Smooth muscle cell (in vitro differentiated cells): Measurements from ENCODE around the gene CEP97. TPM values are rescaled to one million over a fixed set of nuclear protein-coding genes. Genes with fewer than 3 reads are reported as not detected.

ENCODE experiments used
- DNase-seq: peaks from one replicate; lab custom pipeline; 2025; ENCODE audit not compliant: unreplicated experiment; lab: John Stamatoyannopoulos, UW
- H2AFZ ChIP-seq: fragments of 200-600 bp; sonication (generic); 2 replicates; pipeline ENCODE4 v1.6.0; 2016; ENCODE audit warnings: antibody characterized with exemption, low read depth, mild to moderate bottlenecking
- H3F3A ChIP-seq: fragments of 200-600 bp; sonication (generic); 2 replicates; pipeline ENCODE4 v1.6.0; 2017; ENCODE audit warnings: antibody characterized with exemption, low read depth
- H3K27ac ChIP-seq: fragments of 200-600 bp; sonication (generic); 2 replicates; pipeline ENCODE4 v1.5.1; 2016; ENCODE audit warnings: low read depth, mild to moderate bottlenecking
- H3K27me3 ChIP-seq: fragments of 200-600 bp; sonication (generic); 2 replicates; pipeline ENCODE4 v1.6.1; 2016; ENCODE audit warnings: low read depth, mild to moderate bottlenecking
- H3K36me3 ChIP-seq: fragments of 200-600 bp; sonication (generic); 2 replicates; pipeline ENCODE4 v1.5.1; 2016; ENCODE audit warnings: low read depth
- H3K4me1 ChIP-seq: fragments of 200-600 bp; sonication (generic); 2 replicates; pipeline ENCODE4 v1.5.1; 2016; ENCODE audit warnings: low read depth
- H3K4me2 ChIP-seq: fragments of 200-600 bp; sonication (generic); 2 replicates; pipeline ENCODE4 v1.6.0; 2016; ENCODE audit warnings: mild to moderate bottlenecking
- H3K4me3 ChIP-seq: fragments of 200-600 bp; sonication (generic); 2 replicates; pipeline ENCODE4 v1.5.1; 2016; ENCODE audit warnings: mild to moderate bottlenecking
- H3K79me2 ChIP-seq: fragments of 200-600 bp; sonication (generic); 2 replicates; pipeline ENCODE4 v1.6.0; 2016; ENCODE audit warnings: low read depth, mild to moderate bottlenecking
- H3K9ac ChIP-seq: fragments of 200-600 bp; sonication (generic); 2 replicates; pipeline ENCODE4 v1.6.0; 2016; ENCODE audit warnings: low read depth
- H3K9me3 ChIP-seq: fragments of 200-600 bp; sonication (generic); replicated peaks from 2 replicates; pipeline ENCODE4 v1.5.1; 2016; ENCODE audit warnings: low read depth
- H4K20me1 ChIP-seq: fragments of 200-600 bp; sonication (generic); 2 replicates; pipeline ENCODE4 v1.6.0; 2016; ENCODE audit warnings: low read depth
- WGBS: methylation state at CpG from one replicate; pipeline ENCODE4 v1.1.7; 2016; ENCODE audit warnings: low lambda C conversion rate; 5-methylcytosine and 5-hydroxymethylcytosine counted together
- polyA plus RNA-seq: library from polyadenylated mRNA; unstranded; fragments of >200 nt; fragmentation: Nextera tagmentation; extraction: Ambion mirVana; gene quantifications from 2 replicates; pipeline ENCODE4 v1.2.1, GENCODE V29; 2016
- total RNA-seq: library from RNA; depleted of rRNA; stranded (reverse); fragments of >200 nt; gene quantifications from 2 replicates; pipeline ENCODE4 v1.2.3, GENCODE V29; 2014
- TF ChIP-seq, protein P1 (sequence below): fragments of 200-600 bp; sonication (generic); IDR thresholded peaks from 2 replicates; pipeline ENCODE4 v1.5.1; 2017; ENCODE audit warnings: borderline replicate concordance, mild to moderate bottlenecking, antibody characterized with exemption; ENCODE audit not compliant: insufficient read depth, poor library complexity, severe bottlenecking

CEP97 gene
- total and polyA plus RNA-seq, 2 experiments from 2014 or later: 4.3 to 20.8 TPM

DNA sequence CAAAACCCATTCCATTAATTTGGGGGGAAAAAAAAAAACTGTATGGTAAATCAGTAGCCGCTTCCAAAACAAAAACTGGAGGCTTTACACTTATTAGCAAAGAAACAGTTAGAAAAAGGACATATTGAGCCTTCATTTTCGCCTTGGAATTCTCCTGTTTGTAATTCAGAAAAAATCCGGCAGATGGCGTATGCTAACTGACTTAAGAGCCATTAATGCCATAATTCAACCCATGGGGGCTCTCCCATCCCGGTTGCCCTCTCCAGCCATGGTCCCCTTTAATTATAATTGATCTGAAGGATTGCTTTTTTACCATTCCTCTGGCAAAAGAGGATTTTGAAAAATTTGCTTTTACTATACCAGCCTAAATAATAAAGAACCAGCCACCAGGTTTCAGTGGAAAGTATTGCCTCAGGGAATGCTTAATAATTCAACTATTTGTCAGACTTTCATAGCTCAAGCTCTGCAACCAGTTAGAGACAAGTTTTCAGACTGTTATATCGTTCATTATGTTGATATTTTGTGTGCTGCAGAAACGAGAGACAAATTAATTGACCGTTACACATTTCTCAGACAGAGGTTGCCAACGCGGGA lies 28.5 kb upstream of the CEP97 start:
- DNase-seq: no peak
- WGBS: 35% methylated on average over 10 of the region's 10 CpGs

DNA sequence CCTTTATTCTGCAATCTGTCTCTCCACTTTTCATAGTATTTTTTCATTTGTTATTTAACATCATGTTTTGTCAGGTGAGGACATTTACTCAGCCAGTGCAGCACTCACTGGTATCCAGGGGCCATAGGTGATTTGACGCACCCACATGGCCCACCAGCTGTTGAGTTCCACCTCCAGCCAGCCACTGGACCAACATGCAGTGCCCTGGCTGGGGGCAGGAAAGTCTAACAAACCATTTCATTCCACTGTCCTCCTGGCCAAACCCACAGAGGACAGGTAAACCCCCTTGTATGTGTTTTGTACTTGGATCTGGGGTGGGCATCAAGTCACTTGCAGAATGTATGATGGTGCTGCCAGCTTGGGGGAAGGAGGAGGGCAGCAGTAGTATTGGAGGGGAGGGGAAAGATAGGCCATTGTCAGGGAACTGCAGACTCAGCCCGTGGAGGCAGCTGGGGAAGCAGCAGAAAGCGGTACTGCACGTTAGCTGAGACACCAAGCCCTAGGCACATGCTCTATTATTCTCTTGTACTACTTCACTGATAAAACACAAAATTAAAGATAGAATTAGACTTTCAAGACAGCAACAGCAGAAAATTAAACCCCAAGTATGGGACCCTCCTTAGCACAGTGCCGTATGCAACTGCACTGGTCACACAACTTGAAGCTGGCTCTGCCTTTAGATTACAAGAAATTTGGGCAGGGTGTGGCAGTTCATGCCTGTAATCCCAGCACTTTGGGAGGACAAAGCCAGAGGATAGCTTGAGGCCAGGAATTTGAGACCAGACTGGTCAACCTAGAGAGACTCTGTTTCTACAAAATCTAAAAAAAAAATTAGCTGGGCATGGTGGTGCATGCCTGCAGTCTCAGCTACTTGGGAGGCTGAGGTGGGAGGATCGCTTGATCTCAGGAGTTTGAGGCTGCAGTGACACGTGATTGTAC lies 22.4 kb upstream of the CEP97 start:
- no peak overlapping the region for H3K9ac ChIP-seq
- H3K27me3 ChIP-seq: no peaks in the 10 kb centered on the region
- H4K20me1 ChIP-seq: no peaks in the 10 kb centered on the region
- no peaks in the 10 kb centered on the region for H3K4me1 ChIP-seq
- no peak overlapping the region for H3K4me2 ChIP-seq
- no peak overlapping the region for H3K4me3 ChIP-seq
- H3K27ac ChIP-seq: no peak overlapping the region
- no peaks in the 10 kb centered on the region for H3F3A ChIP-seq
- H3K36me3 ChIP-seq: no peaks in the 10 kb centered on the region
- WGBS: 84% methylated on average over 7 of the region's 7 CpGs
- no peak for DNase-seq
- no peak overlapping the region for H2AFZ ChIP-seq
- no peaks in the 10 kb centered on the region for H3K9me3 ChIP-seq
- TF ChIP-seq, protein P1, sequence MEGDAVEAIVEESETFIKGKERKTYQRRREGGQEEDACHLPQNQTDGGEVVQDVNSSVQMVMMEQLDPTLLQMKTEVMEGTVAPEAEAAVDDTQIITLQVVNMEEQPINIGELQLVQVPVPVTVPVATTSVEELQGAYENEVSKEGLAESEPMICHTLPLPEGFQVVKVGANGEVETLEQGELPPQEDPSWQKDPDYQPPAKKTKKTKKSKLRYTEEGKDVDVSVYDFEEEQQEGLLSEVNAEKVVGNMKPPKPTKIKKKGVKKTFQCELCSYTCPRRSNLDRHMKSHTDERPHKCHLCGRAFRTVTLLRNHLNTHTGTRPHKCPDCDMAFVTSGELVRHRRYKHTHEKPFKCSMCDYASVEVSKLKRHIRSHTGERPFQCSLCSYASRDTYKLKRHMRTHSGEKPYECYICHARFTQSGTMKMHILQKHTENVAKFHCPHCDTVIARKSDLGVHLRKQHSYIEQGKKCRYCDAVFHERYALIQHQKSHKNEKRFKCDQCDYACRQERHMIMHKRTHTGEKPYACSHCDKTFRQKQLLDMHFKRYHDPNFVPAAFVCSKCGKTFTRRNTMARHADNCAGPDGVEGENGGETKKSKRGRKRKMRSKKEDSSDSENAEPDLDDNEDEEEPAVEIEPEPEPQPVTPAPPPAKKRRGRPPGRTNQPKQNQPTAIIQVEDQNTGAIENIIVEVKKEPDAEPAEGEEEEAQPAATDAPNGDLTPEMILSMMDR: no peak
- H3K79me2 ChIP-seq: no peaks in the 10 kb centered on the region

More for the DNA sequence above, 28.5 kb upstream of the CEP97 start:
- Histone ChIP-seq H3K4me3 (no peak overlapping the region), H2AFZ (peak overlapping the region; percentile 18), H3K79me2 (no peaks in the 10 kb centered on the region), H3K27ac (no peak overlapping the region), H3F3A (no peaks in the 10 kb centered on the region), H3K9ac (no peak overlapping the region), H3K4me1 (no peaks in the 10 kb centered on the region), H3K27me3 (no peaks in the 10 kb centered on the region), H3K4me2 (no peak overlapping the region), H3K36me3 (no peaks in the 10 kb centered on the region), H4K20me1 (no peaks in the 10 kb centered on the region), H3K9me3 (no peaks in the 10 kb centered on the region)
- TF ChIP-seq, protein P1: peak; percentile 64

DNA sequence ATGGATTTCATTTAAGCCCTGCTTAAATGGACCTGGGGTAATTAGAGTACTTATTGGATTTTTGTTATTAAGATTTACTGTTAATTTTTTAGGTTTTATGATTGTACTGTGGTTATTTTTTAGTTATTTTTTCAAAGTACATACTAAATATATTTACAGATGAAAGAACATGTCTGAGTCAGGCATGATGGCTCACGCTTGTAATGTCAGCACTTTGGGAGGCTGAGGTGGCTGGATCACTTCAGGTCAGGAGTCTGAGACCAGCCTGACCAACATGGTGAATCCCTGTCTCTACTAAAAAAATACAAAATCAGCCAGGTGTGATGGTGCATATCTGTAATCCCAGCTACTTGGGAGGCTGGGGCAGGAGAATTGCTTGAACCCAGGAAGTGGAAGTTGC lies 21.7 kb upstream of the CEP97 start:
- 100% methylated on average over 1 of the region's 1 CpG for WGBS
- H3K79me2 ChIP-seq: no peaks in the 10 kb centered on the region

More for the DNA sequence above, 21.7 kb upstream of the CEP97 start:
- no peaks in the 10 kb centered on the region for H3K27me3 ChIP-seq
- H3K9me3 ChIP-seq: no peaks in the 10 kb centered on the region
- no peak overlapping the region for H3K4me3 ChIP-seq
- no peak overlapping the region for H3K9ac ChIP-seq
- no peak overlapping the region for H3K4me2 ChIP-seq
- H3F3A ChIP-seq: no peaks in the 10 kb centered on the region
- no peak overlapping the region for H2AFZ ChIP-seq
- peak overlapping the region; percentile 38 for H3K27ac ChIP-seq
- no peak for DNase-seq
- H4K20me1 ChIP-seq: no peaks in the 10 kb centered on the region
- H3K36me3 ChIP-seq: no peaks in the 10 kb centered on the region
- no peaks in the 10 kb centered on the region for H3K4me1 ChIP-seq
- TF ChIP-seq, protein P1: no peak
